Esophagus mucosa (tissue), 1 donor: ENCODE data around the gene PHRF1. TPM values are rescaled to one million over a fixed set of nuclear protein-coding genes. Genes with fewer than 3 reads are reported as not detected.

Experiments used
- ATAC-seq: fragments of 200-7000 bp; cut with Tn5 transposase; one replicate; pipeline ENCODE4 v1.9.1; 2020
- total RNA-seq: library from RNA; stranded (reverse); gene quantifications from one replicate; pipeline ENCODE4 v1.2.4, GENCODE V29; 2023
- donor health status: DM: yes; HTN: yes; CAD: no.

The PHRF1 gene
- total RNA-seq, 1 donor from 2014 or later = 17.6 TPM

DNA sequence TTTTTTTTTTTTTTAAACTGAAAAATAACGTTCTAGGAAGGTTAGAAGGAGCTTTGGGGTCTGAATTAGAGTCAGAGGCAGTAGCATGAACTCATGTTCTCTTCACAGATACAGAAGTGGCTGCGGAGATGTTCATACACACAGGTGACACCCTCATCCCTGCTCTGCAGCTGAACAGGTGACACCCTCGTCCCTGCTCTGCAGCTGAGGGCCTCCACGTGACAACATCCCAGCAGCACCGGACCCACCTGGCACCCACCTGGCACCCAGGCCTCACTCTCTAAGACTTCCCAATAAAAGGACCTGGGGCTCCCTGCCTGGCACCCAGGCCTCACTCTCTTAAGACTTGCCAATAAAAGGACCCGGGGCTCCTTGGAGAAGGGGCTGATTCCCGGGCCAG, 80.6 kb downstream of the PHRF1 start:
- ATAC-seq = no peak

DNA sequence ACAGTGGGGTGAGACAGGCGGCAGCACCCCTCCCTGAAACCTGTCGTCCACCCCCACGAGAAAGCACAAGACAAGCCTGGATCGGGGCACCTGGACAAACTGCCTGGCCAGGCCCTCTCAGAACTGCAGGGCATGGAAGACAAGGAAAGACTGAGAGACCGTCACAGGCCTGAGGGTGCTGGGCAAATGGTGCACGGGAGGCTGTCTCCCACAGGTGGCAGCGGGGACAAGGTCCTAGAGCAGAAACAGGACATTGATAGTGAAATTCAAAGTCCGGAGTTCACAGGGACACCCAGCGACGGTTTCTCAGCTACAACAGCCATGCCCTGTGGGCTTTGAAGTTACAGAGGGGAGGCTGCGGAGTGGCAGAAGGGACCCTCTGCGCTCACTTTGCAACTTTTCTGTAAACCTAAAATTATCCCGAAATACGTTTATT, 81.4 kb downstream of the PHRF1 start:
- no peak for ATAC-seq

DNA sequence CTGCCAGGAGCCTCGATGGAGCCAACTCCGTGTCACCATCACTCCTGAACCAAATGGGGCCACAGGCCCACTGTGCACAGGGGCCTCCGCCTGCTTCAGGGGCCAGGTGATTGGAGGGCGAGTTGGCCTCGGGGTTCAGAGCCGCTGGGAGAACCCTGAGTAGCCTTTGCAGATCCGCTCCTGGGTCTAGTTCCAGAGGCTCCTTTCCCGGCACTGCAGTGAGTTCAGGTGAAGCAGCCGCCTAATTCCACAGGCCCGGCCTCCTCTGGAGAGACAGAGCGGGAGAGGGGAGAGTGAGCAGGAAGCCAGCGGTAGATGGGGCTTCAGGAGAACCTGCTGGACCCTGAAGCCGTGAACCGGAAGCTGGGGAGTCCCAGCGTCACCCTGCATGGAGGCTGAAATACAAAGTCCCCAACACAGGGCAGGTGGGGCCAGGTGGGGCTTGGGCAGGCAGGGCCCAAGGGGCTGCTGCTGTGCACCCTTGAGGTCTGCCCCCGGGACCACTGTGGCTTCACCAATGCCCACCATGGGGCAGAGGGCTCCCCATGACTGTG, 83.3 kb downstream of the PHRF1 start:
- no peak for ATAC-seq

DNA sequence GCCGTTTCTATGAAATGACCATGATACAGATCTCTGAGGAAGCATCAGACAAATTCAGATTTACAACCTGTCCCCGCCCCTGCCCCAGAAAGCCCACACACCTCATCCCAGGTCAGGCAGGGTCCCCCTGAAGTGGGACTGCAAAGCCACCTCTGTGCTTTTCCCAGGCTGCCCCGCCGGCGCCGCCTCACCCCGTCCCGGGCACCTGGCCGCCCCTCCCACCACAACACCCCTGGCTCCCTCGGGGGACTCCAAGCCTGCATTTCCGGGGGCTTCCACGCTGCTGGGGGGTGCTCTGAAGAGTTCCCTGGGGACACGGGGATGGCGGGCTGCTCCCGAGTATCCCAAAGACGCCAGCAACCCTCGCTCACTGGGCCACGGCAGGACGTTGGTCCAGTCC, 84.0 kb downstream of the PHRF1 start:
- no peak for ATAC-seq

DNA sequence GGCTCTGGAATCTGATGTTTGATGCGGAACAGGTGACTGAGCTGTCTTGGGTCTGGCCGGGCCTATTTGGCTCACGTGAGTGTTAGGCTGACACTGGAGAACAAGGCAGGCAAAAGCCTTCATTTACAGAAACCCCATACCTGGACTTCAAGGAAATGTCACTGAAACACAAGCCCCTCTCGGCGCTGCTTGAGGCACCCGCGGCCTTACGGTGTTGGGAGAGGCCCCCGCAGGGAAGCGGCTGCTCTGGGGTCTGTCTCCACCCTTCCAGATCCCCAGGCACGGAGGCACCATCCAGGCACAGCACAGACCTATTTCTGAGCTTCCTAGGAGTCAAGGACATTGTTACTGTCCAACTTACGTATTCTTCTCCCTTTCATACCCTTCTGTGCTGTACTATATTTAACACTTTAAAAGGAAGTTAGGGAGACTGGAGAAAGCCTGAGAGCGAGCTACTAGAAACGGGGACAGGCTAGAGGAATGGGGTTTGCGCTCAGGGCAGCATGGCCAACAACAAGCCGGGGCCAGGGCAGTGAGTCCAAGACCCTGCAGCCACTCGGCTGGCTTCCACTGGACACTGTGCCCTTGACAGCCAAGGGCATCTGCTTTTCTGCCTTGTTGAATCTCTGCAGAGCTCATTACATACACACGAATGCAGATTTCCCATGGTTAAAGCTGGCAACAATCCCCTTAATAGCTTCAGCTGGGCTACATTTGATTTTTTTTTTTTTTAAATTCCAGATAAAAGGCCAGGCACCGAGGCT, 84.6 kb downstream of the PHRF1 start:
- no peak for ATAC-seq

Other genes starting within 250 kb of the PHRF1 start
- 0.32 TPM for gene B4GALNT4, start 207.0 kb upstream of the PHRF1 start, total RNA-seq
- gene PKP3, start 182.3 kb upstream of the PHRF1 start, total RNA-seq = 359 TPM
- gene SIGIRR, start 161.5 kb upstream of the PHRF1 start, total RNA-seq = 15.4 TPM
- gene ANO9, start 134.5 kb upstream of the PHRF1 start, total RNA-seq = 12.8 TPM
- 12.0 TPM for gene PTDSS2, start 126.2 kb upstream of the PHRF1 start, total RNA-seq
- 152 TPM for gene RNH1, start 69.2 kb upstream of the PHRF1 start, total RNA-seq
- 118 TPM for gene HRAS, start 40.9 kb upstream of the PHRF1 start, total RNA-seq
- gene LRRC56, start 38.9 kb upstream of the PHRF1 start, total RNA-seq = 1.3 TPM
- 3.0 TPM for gene LMNTD2, start 15.7 kb upstream of the PHRF1 start, total RNA-seq
- gene RASSF7, start 15.5 kb upstream of the PHRF1 start, total RNA-seq = 19.6 TPM
- gene IRF7, start 39.5 kb downstream of the PHRF1 start, total RNA-seq = 19.5 TPM
- gene CDHR5, start 48.5 kb downstream of the PHRF1 start, total RNA-seq = not detected
- gene SCT, start 50.7 kb downstream of the PHRF1 start, total RNA-seq = not detected
- 0.16 TPM for gene DRD4, start 60.8 kb downstream of the PHRF1 start, total RNA-seq
- 23.8 TPM for gene DEAF1, start 118.8 kb downstream of the PHRF1 start, total RNA-seq
- 15.7 TPM for gene TMEM80, start 119.3 kb downstream of the PHRF1 start, total RNA-seq
- 259 TPM for gene EPS8L2, start 129.8 kb downstream of the PHRF1 start, total RNA-seq
- 263 TPM for gene TALDO1, start 171.0 kb downstream of the PHRF1 start, total RNA-seq
- 38.4 TPM for gene GATD1, start 201.0 kb downstream of the PHRF1 start, total RNA-seq
- not detected for gene CEND1, start 213.6 kb downstream of the PHRF1 start, total RNA-seq
- 11.0 TPM for gene SLC25A22, start 221.8 kb downstream of the PHRF1 start, total RNA-seq
- gene PIDD1, start 228.8 kb downstream of the PHRF1 start, total RNA-seq = 7.6 TPM
- gene RPLP2, start 233.5 kb downstream of the PHRF1 start, total RNA-seq = 2,043 TPM
- gene PNPLA2, start 242.4 kb downstream of the PHRF1 start, total RNA-seq = 24.5 TPM